ENCODE data around the gene TRIM62. TPM values are rescaled to one million over a fixed set of nuclear protein-coding genes. Genes with fewer than 3 reads are reported as not detected.

Gene TRIM62
- total RNA-seq, 1 experiment from 2014 or later: 2.5 TPM

- no peak for TF ChIP-seq CTCF (IDR thresholded peaks at IDR 0.05; ENCODE audit: insufficient read depth in 1 of 2, low read depth in 1 of 2, low read length in 1 of 2, severe bottlenecking in 1 of 2, unreplicated experiment in 1 of 2)
- Histone ChIP-seq H3K27me3 (replicated peaks; ENCODE audit: control insufficient read depth, insufficient read depth, low read length) (no peaks in the 10 kb centered on the region), H3K4me1 (no peaks in the 10 kb centered on the region), H3K36me3 (ENCODE audit: control insufficient read depth, insufficient read depth, low read length) (no peaks in the 10 kb centered on the region), H3K4me3 (ENCODE audit: low read depth, low read length) (no peak overlapping the region), H3K9me3 (no peaks in the 10 kb centered on the region)
- no peaks in the 10 kb centered on the region for H3K27me3 Mint-ChIP-seq (ENCODE audit: insufficient read depth, unreplicated experiment)
- ChIA-PET CTCF (no interaction called here), POLR2A (no interaction called here)
- DNase-seq: no peak
- peaks cover 13% of the 10 kb centered on the region for H3K4me1 Mint-ChIP-seq (ENCODE audit: low read depth, unreplicated experiment)
- no TSS peak for BruUV-seq (replicated peaks)
- H3K9me3 Mint-ChIP-seq (ENCODE audit: unreplicated experiment): no peaks in the 10 kb centered on the region
- intact Hi-C loops (cut with micrococcal nuclease; ENCODE audit: unreplicated experiment): no loop called here
- no peak overlapping the region for H3K4me3 Mint-ChIP-seq (ENCODE audit: unreplicated experiment)
- peaks cover 6% of the 10 kb centered on the region for H3K36me3 Mint-ChIP-seq (ENCODE audit: insufficient read depth, unreplicated experiment)
- H3K27ac Mint-ChIP-seq (ENCODE audit: unreplicated experiment): no peak overlapping the region
These were observed 12.4 kb downstream of the TRIM62 start for GRCh38 chr1:33169290-33170055.

GRCh38 chr1:33168556-33169289 lies 13.1 kb downstream of the TRIM62 start:
- peak in 1 of 2 experiments; percentile 20 for DNase-seq
- Mint-ChIP-seq H3K9me3 (ENCODE audit: unreplicated experiment) (no peaks in the 10 kb centered on the region), H3K4me1 (ENCODE audit: low read depth, unreplicated experiment) (peaks cover 13% of the 10 kb centered on the region), H3K36me3 (ENCODE audit: insufficient read depth, unreplicated experiment) (peaks cover 6% of the 10 kb centered on the region), H3K4me3 (ENCODE audit: unreplicated experiment) (no peak overlapping the region), H3K27me3 (ENCODE audit: insufficient read depth, unreplicated experiment) (no peaks in the 10 kb centered on the region), H3K27ac (ENCODE audit: unreplicated experiment) (no peak overlapping the region)
- Histone ChIP-seq H3K4me3 (ENCODE audit: low read depth, low read length) (no peak overlapping the region), H3K27me3 (replicated peaks; ENCODE audit: control insufficient read depth, insufficient read depth, low read length) (no peaks in the 10 kb centered on the region), H3K4me1 (no peaks in the 10 kb centered on the region), H3K36me3 (ENCODE audit: control insufficient read depth, insufficient read depth, low read length) (no peaks in the 10 kb centered on the region), H3K9me3 (no peaks in the 10 kb centered on the region)
- ChIA-PET POLR2A (no interaction called here), CTCF (no interaction called here)
- no peak for TF ChIP-seq CTCF (IDR thresholded peaks at IDR 0.05; ENCODE audit: insufficient read depth in 1 of 2, low read depth in 1 of 2, low read length in 1 of 2, severe bottlenecking in 1 of 2, unreplicated experiment in 1 of 2)
- no TSS peak for BruUV-seq (replicated peaks)
- intact Hi-C loops (cut with micrococcal nuclease; ENCODE audit: unreplicated experiment): no loop called here

- no TSS peak for BruUV-seq (replicated peaks)
- intact Hi-C loops (cut with micrococcal nuclease; ENCODE audit: unreplicated experiment): no loop called here
- Histone ChIP-seq H3K4me1 (no peaks in the 10 kb centered on the region), H3K36me3 (ENCODE audit: control insufficient read depth, insufficient read depth, low read length) (no peaks in the 10 kb centered on the region), H3K9me3 (no peaks in the 10 kb centered on the region), H3K4me3 (ENCODE audit: low read depth, low read length) (no peak overlapping the region), H3K27me3 (replicated peaks; ENCODE audit: control insufficient read depth, insufficient read depth, low read length) (no peaks in the 10 kb centered on the region)
- H3K4me3 Mint-ChIP-seq (ENCODE audit: unreplicated experiment): no peak overlapping the region
- H3K36me3 Mint-ChIP-seq (ENCODE audit: insufficient read depth, unreplicated experiment): peaks cover 6% of the 10 kb centered on the region
- H3K9me3 Mint-ChIP-seq (ENCODE audit: unreplicated experiment): no peaks in the 10 kb centered on the region
- H3K27ac Mint-ChIP-seq (ENCODE audit: unreplicated experiment): no peak overlapping the region
- no peak for DNase-seq
- peaks cover 13% of the 10 kb centered on the region for H3K4me1 Mint-ChIP-seq (ENCODE audit: low read depth, unreplicated experiment)
- H3K27me3 Mint-ChIP-seq (ENCODE audit: insufficient read depth, unreplicated experiment): no peaks in the 10 kb centered on the region
- no peak for TF ChIP-seq CTCF (IDR thresholded peaks at IDR 0.05; ENCODE audit: insufficient read depth in 1 of 2, low read depth in 1 of 2, low read length in 1 of 2, severe bottlenecking in 1 of 2, unreplicated experiment in 1 of 2)
- ChIA-PET POLR2A (no interaction called here), CTCF (no interaction called here)
These were observed 14.0 kb downstream of the TRIM62 start for GRCh38 chr1:33167650-33168447.
